ENCODE results near the gene WDR77.

The WDR77 gene

GRCh38 chr1:111480674-111481073 is 31.6 kb upstream of the WDR77 start:
- no peak overlapping the region for H2AFZ ChIP-seq (ENCODE audit: low read depth, low read length)
- no peaks in the 10 kb centered on the region for H3K36me3 ChIP-seq (ENCODE audit: insufficient read depth, low read length)
- peaks cover 2% of the 10 kb centered on the region for H3K27me3 ChIP-seq (ENCODE audit: insufficient read depth, low read length)
- no peaks in the 10 kb centered on the region for H3K4me1 ChIP-seq (ENCODE audit: insufficient read depth, low read length)
- H3K9me3 ChIP-seq (ENCODE audit: low read length), result no peaks in the 10 kb centered on the region
- no peak overlapping the region for H3K4me3 ChIP-seq (ENCODE audit: low read length)

GRCh38 chr1:111476761-111477309 is 27.8 kb upstream of the WDR77 start:
- H3K27me3 ChIP-seq (ENCODE audit: insufficient read depth, low read length), result no peaks in the 10 kb centered on the region
- no peaks in the 10 kb centered on the region for H3K9me3 ChIP-seq (ENCODE audit: low read length)
- H3K4me3 ChIP-seq (ENCODE audit: low read length), result no peak overlapping the region
- H2AFZ ChIP-seq (ENCODE audit: low read depth, low read length), result no peak overlapping the region
- H3K4me1 ChIP-seq (ENCODE audit: insufficient read depth, low read length), result no peaks in the 10 kb centered on the region
- no peaks in the 10 kb centered on the region for H3K36me3 ChIP-seq (ENCODE audit: insufficient read depth, low read length)

DNA sequence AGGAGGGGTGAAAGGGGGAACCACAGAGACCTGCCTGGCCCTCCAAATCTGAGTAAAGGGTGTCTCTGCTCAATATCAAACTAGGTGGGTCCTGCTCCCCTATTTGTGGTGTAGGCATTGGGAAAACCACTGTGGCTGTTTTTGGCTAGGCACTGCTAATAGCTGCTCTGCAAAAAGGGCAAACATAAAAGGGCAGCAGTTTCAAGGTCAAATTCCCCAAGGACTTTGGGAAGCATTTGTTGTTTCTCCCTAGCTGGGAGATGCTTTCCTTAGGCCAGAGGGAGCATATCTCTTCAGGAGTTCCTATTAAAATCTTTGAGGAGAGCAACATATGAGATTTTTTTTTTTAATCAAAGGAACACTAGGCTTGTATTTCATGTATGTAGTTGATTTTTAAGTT is 27.2 kb upstream of the WDR77 start:
- no peaks in the 10 kb centered on the region for H3K36me3 ChIP-seq (ENCODE audit: insufficient read depth, low read length)
- no peaks in the 10 kb centered on the region for H3K4me1 ChIP-seq (ENCODE audit: insufficient read depth, low read length)
- no peak overlapping the region for H2AFZ ChIP-seq (ENCODE audit: low read depth, low read length)
- no peaks in the 10 kb centered on the region for H3K9me3 ChIP-seq (ENCODE audit: low read length)
- no peak overlapping the region for H3K4me3 ChIP-seq (ENCODE audit: low read length)
- H3K27me3 ChIP-seq (ENCODE audit: insufficient read depth, low read length), result no peaks in the 10 kb centered on the region

GRCh38 chr1:111475701-111476100 is 26.6 kb upstream of the WDR77 start:
- Histone ChIP-seq H3K9me3 (ENCODE audit: low read length) (no peaks in the 10 kb centered on the region), H3K27me3 (ENCODE audit: insufficient read depth, low read length) (no peaks in the 10 kb centered on the region), H3K4me3 (ENCODE audit: low read length) (no peak overlapping the region), H3K36me3 (ENCODE audit: insufficient read depth, low read length) (no peaks in the 10 kb centered on the region), H2AFZ (ENCODE audit: low read depth, low read length) (no peak overlapping the region), H3K4me1 (ENCODE audit: insufficient read depth, low read length) (no peaks in the 10 kb centered on the region)

- H2AFZ ChIP-seq (ENCODE audit: low read depth, low read length), result no peak overlapping the region
- H3K36me3 ChIP-seq (ENCODE audit: insufficient read depth, low read length), result no peaks in the 10 kb centered on the region
- no peak overlapping the region for H3K4me3 ChIP-seq (ENCODE audit: low read length)
- H3K9me3 ChIP-seq (ENCODE audit: low read length), result no peaks in the 10 kb centered on the region
- no peaks in the 10 kb centered on the region for H3K27me3 ChIP-seq (ENCODE audit: insufficient read depth, low read length)
- H3K4me1 ChIP-seq (ENCODE audit: insufficient read depth, low read length), result no peaks in the 10 kb centered on the region
Measured at GRCh38 chr1:111474521-111474920, 25.5 kb upstream of the WDR77 start.

DNA sequence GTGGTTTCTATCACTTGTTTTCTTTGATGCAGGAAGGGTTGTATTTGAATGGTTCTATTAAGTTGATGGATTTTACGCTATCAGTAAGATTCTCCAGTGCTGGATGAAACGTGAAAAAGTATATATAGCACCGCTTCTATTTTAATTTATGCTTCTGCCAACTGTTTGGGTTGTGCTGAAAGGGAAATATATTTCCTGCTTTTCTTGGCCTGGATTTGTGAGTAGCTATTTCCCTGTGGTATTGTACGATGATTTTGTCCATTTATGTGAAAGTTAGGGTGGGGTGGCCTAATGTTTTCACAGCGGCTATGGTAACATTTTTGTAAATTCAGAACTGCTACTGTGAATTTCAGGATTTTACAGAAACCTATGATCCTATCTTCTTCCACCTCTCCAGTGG is 25.1 kb upstream of the WDR77 start:
- no peaks in the 10 kb centered on the region for H3K9me3 ChIP-seq (ENCODE audit: low read length)
- H3K27me3 ChIP-seq (ENCODE audit: insufficient read depth, low read length), result no peaks in the 10 kb centered on the region
- no peaks in the 10 kb centered on the region for H3K36me3 ChIP-seq (ENCODE audit: insufficient read depth, low read length)
- H3K4me1 ChIP-seq (ENCODE audit: insufficient read depth, low read length), result no peaks in the 10 kb centered on the region
- no peak overlapping the region for H3K4me3 ChIP-seq (ENCODE audit: low read length)
- no peak overlapping the region for H2AFZ ChIP-seq (ENCODE audit: low read depth, low read length)

GRCh38 chr1:111471538-111471937 is 22.5 kb upstream of the WDR77 start:
- no peaks in the 10 kb centered on the region for H3K27me3 ChIP-seq (ENCODE audit: insufficient read depth, low read length)
- H2AFZ ChIP-seq (ENCODE audit: low read depth, low read length), result no peak overlapping the region
- peaks cover 2% of the 10 kb centered on the region for H3K36me3 ChIP-seq (ENCODE audit: insufficient read depth, low read length)
- no peak overlapping the region for H3K4me3 ChIP-seq (ENCODE audit: low read length)
- H3K9me3 ChIP-seq (ENCODE audit: low read length), result no peaks in the 10 kb centered on the region
- H3K4me1 ChIP-seq (ENCODE audit: insufficient read depth, low read length), result no peaks in the 10 kb centered on the region

DNA sequence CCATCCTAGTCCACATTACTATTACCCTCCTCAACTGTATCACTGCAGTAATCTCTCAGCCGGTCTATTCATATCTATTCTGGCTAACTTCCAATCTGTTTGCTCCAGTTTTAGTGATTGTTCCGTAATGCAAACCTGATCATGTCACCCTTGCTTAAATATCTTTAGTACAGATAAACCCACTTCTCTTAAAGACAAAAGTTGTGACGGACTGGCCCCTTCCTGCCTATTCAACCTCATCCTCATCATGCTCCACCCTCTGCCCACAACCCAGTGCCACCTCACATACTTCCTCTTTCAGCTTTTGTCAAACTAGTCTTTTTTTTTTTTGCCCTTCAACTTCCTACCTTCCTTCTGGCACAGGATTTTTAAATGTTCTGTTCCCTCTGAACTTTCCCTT is 22.0 kb upstream of the WDR77 start:
- H3K36me3 ChIP-seq (ENCODE audit: insufficient read depth, low read length), result peaks cover 2% of the 10 kb centered on the region

GRCh38 chr1:111470596-111470995 is 21.5 kb upstream of the WDR77 start:
- Histone ChIP-seq H3K4me1 (ENCODE audit: insufficient read depth, low read length) (no peaks in the 10 kb centered on the region), H3K4me3 (ENCODE audit: low read length) (no peak overlapping the region), H2AFZ (ENCODE audit: low read depth, low read length) (no peak overlapping the region), H3K27me3 (ENCODE audit: insufficient read depth, low read length) (no peaks in the 10 kb centered on the region), H3K9me3 (ENCODE audit: low read length) (no peaks in the 10 kb centered on the region), H3K36me3 (ENCODE audit: insufficient read depth, low read length) (peaks cover 2% of the 10 kb centered on the region)

More for the DNA sequence above, 22.0 kb upstream of the WDR77 start:
- Histone ChIP-seq H3K4me1 (ENCODE audit: insufficient read depth, low read length) (no peaks in the 10 kb centered on the region), H3K27me3 (ENCODE audit: insufficient read depth, low read length) (no peaks in the 10 kb centered on the region), H3K9me3 (ENCODE audit: low read length) (no peaks in the 10 kb centered on the region), H2AFZ (ENCODE audit: low read depth, low read length) (no peak overlapping the region), H3K4me3 (ENCODE audit: low read length) (no peak overlapping the region)

DNA sequence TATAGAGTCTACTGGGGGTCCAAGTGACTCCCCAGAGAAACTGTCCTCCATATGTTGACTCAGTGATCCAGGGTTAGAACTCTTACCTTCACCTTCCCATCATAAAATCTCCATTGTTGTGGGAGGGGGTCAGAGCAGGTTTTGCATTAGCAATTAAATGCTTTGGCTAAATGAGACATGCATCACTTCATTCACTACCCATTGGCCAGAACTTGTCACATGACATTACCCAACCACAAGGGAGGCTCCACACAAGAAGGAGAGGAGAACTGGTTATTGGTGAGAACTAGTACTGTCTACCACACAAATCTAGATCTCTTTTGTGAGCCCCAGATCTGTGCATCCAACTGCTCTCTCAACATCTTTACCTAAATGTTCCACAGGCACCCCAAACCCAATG is 20.5 kb upstream of the WDR77 start:
- H3K27me3 ChIP-seq (ENCODE audit: insufficient read depth, low read length), result no peaks in the 10 kb centered on the region
- peaks cover 2% of the 10 kb centered on the region for H3K36me3 ChIP-seq (ENCODE audit: insufficient read depth, low read length)

GRCh38 chr1:111468717-111469100 is 19.7 kb upstream of the WDR77 start:
- Histone ChIP-seq H3K9me3 (ENCODE audit: low read length) (no peaks in the 10 kb centered on the region), H3K27me3 (ENCODE audit: insufficient read depth, low read length) (no peaks in the 10 kb centered on the region), H2AFZ (ENCODE audit: low read depth, low read length) (no peak overlapping the region), H3K4me1 (ENCODE audit: insufficient read depth, low read length) (no peaks in the 10 kb centered on the region), H3K4me3 (ENCODE audit: low read length) (no peak overlapping the region), H3K36me3 (ENCODE audit: insufficient read depth, low read length) (peaks cover 2% of the 10 kb centered on the region)

More for the DNA sequence above, 20.5 kb upstream of the WDR77 start:
- Histone ChIP-seq H3K9me3 (ENCODE audit: low read length) (no peaks in the 10 kb centered on the region), H3K4me1 (ENCODE audit: insufficient read depth, low read length) (no peaks in the 10 kb centered on the region), H3K4me3 (ENCODE audit: low read length) (no peak overlapping the region), H2AFZ (ENCODE audit: low read depth, low read length) (no peak overlapping the region)

DNA sequence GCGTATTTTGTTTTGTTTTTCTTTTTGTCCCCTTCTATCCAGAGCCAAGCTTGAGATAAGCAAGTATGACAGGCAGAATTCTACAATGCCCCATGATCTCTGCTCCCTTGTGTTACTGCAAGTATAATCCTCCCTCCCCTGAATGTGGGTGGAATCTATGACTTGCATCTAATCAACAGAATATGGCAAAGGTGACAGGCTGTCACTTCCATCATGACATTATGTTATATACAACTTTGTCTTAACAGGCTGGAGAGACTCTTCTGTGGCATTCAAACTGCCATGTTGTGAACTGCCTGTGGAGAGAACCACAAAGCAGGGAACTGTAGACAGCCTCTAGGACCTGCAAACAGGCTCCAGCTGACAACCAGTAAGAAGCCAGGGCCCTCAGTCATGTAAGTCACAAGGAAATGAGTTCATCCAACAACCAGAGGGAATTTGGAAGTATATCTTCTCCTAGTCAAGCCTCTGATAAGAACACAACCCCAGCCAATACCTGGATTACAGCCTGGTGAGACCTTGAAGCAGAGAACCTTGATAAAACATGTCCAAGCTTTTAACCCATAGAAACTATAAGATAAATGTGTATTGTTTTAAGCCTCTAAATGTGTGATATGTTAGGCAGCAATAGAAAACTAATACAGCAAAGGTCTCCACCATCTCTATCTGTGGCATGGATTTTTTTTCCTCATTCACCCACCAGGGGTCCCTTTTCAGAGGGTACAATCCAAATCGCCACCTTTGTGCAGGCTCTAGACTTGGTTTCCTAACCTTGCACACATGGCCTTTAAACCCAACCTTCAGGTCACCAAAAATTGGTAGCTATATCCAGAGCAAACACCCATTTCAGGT is 19.0 kb upstream of the WDR77 start:
- Histone ChIP-seq H2AFZ (ENCODE audit: low read depth, low read length) (no peak overlapping the region), H3K4me1 (ENCODE audit: insufficient read depth, low read length) (no peaks in the 10 kb centered on the region), H3K9me3 (ENCODE audit: low read length) (no peaks in the 10 kb centered on the region), H3K4me3 (ENCODE audit: low read length) (no peak overlapping the region), H3K27me3 (ENCODE audit: insufficient read depth, low read length) (no peaks in the 10 kb centered on the region), H3K36me3 (ENCODE audit: insufficient read depth, low read length) (peaks cover 3% of the 10 kb centered on the region)

DNA sequence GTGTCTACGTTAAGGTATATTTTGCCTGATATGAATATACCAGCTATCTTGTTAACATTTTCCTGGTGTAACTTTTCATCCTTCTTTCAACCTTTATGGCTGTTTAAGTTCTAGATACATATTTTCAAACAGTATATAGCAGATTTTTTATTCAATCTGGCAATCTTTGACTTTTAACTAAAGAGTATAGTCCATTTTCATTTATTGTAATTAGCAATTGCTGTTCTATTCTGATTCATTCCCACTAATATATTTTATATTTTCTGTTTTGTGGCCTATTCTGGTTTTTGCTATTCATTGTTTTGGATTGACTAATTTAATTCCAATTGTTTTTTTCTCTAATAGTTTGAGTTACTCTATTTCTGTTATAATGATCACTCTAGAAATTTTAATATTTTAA is 17.4 kb upstream of the WDR77 start:
- Histone ChIP-seq H3K9me3 (ENCODE audit: low read length) (no peaks in the 10 kb centered on the region), H3K36me3 (ENCODE audit: insufficient read depth, low read length) (peaks cover 18% of the 10 kb centered on the region), H2AFZ (ENCODE audit: low read depth, low read length) (no peak overlapping the region), H3K27me3 (ENCODE audit: insufficient read depth, low read length) (no peaks in the 10 kb centered on the region), H3K4me3 (ENCODE audit: low read length) (no peak overlapping the region), H3K4me1 (ENCODE audit: insufficient read depth, low read length) (no peaks in the 10 kb centered on the region)

- no peak overlapping the region for H3K4me3 ChIP-seq (ENCODE audit: low read length)
- no peaks in the 10 kb centered on the region for H3K9me3 ChIP-seq (ENCODE audit: low read length)
- no peaks in the 10 kb centered on the region for H3K4me1 ChIP-seq (ENCODE audit: insufficient read depth, low read length)
- H3K36me3 ChIP-seq (ENCODE audit: insufficient read depth, low read length), result peaks cover 25% of the 10 kb centered on the region
- H3K27me3 ChIP-seq (ENCODE audit: insufficient read depth, low read length), result no peaks in the 10 kb centered on the region
- H2AFZ ChIP-seq (ENCODE audit: low read depth, low read length), result no peak overlapping the region
Measured at GRCh38 chr1:111465754-111466153, 16.7 kb upstream of the WDR77 start.
